Liver (tissue), 9 donors: ENCODE measurements around the gene EBPL. TPM values are rescaled to one million over a fixed set of nuclear protein-coding genes. Genes with fewer than 3 reads are reported as not detected.

Experiments used
- DNase-seq: peaks from one replicate; pipeline ENCODE4 v3.0.0-alpha.2; 2017; ENCODE audit warnings: low spot score
- H3K27ac ChIP-seq, 2 donors: one replicate each; pipeline ENCODE4 v1.7.0; 2013; ENCODE audit warnings: inconsistent platforms in 2 of 2, low read length in 2 of 2, control low read depth in 1 of 2, low read depth in 1 of 2, mild to moderate bottlenecking in 1 of 2
- H3K27me3 ChIP-seq, 4 donors: one replicate each; pipeline versions ENCODE4 v1.6.1 to v1.7.0; 2013; ENCODE audit warnings: low read length in 3 of 4, inconsistent platforms in 1 of 4, mild to moderate bottlenecking in 1 of 4, moderate library complexity in 1 of 4; ENCODE audit not compliant: control insufficient read depth in 4 of 4, insufficient read depth in 4 of 4
- H3K36me3 ChIP-seq, 4 donors: one replicate each; pipeline versions ENCODE4 v1.6.1 to v1.7.0; 2013; ENCODE audit warnings: low read length in 3 of 4, mild to moderate bottlenecking in 3 of 4, low read depth in 1 of 4, moderate library complexity in 1 of 4; ENCODE audit not compliant: control insufficient read depth in 4 of 4, insufficient read depth in 3 of 4
- H3K4me1 ChIP-seq, 4 donors: one replicate each; pipeline versions ENCODE4 v1.6.1 to v1.7.0; 2013; ENCODE audit warnings: low read length in 3 of 4, mild to moderate bottlenecking in 3 of 4, moderate library complexity in 1 of 4; ENCODE audit not compliant: control insufficient read depth in 4 of 4, insufficient read depth in 4 of 4
- H3K4me3 ChIP-seq, 3 donors: one replicate each; pipeline versions ENCODE4 v1.6.1 to v1.7.0; 2013; ENCODE audit warnings: low read length in 3 of 3, control low read depth in 1 of 3, low read depth in 1 of 3, mild to moderate bottlenecking in 1 of 3
- H3K9ac ChIP-seq, 2 donors: one replicate each; pipeline ENCODE4 v1.7.0; 2013; ENCODE audit warnings: low read length in 2 of 2, mild to moderate bottlenecking in 2 of 2, moderate library complexity in 2 of 2, control low read depth in 1 of 2, low read depth in 1 of 2
- H3K9me3 ChIP-seq, 4 donors: one replicate each; pipeline versions ENCODE4 v1.6.1 to v1.7.0; 2013; ENCODE audit warnings: low read length in 3 of 4; ENCODE audit not compliant: control insufficient read depth in 4 of 4
- ATF3 ChIP-seq: IDR thresholded peaks from 2 replicates; pipeline ENCODE4 v1.6.1; 2016; ENCODE audit warnings: antibody characterized with exemption
- CTCF ChIP-seq: fragments of 150-350 bp; IDR thresholded peaks from 2 replicates; pipeline ENCODE4 v1.5.1; 2017; ENCODE audit warnings: improper control_type of control experiment, low read depth, low read length; ENCODE audit not compliant: missing input control
- EGR1 ChIP-seq, 2 donors: IDR thresholded peaks; 2 replicates each; pipeline ENCODE4 v1.6.1; 2016 to 2018; ENCODE audit warnings: antibody characterized with exemption in 2 of 2, low read depth in 2 of 2
- FOXA1 ChIP-seq: IDR thresholded peaks from 2 replicates; pipeline ENCODE4 v1.6.1; 2016; ENCODE audit warnings: antibody characterized with exemption
- FOXA2 ChIP-seq: IDR thresholded peaks from 2 replicates; pipeline ENCODE4 v1.6.1; 2016; ENCODE audit warnings: antibody characterized with exemption
- GABPA ChIP-seq, 2 donors: IDR thresholded peaks in 1 of 2; conservative IDR thresholded peaks in 1 of 2; 2 replicates each; pipeline ENCODE4 v1.6.1; 2016; ENCODE audit warnings: antibody characterized with exemption in 2 of 2, mild to moderate bottlenecking in 1 of 2, moderate library complexity in 1 of 2
- HNF4A ChIP-seq, 2 donors: conservative IDR thresholded peaks; 2 replicates each; pipeline ENCODE4 v1.6.1; 2016; ENCODE audit warnings: antibody characterized with exemption in 2 of 2, mild to moderate bottlenecking in 2 of 2
- HNF4G ChIP-seq: IDR thresholded peaks from 2 replicates; pipeline ENCODE4 v1.6.1; 2016; ENCODE audit warnings: antibody characterized with exemption
- JUND ChIP-seq, 2 donors: IDR thresholded peaks; 2 replicates each; pipeline ENCODE4 v1.6.1; 2016; ENCODE audit warnings: antibody characterized with exemption in 2 of 2
- NR2F2 ChIP-seq: IDR thresholded peaks from 2 replicates; pipeline ENCODE4 v1.6.1; 2016; ENCODE audit warnings: antibody characterized with exemption
- RAD21 ChIP-seq, 2 donors: IDR thresholded peaks; 2 replicates each; pipeline ENCODE4 v1.6.1; 2016; ENCODE audit warnings: antibody characterized with exemption in 2 of 2, mild to moderate bottlenecking in 2 of 2
- RXRA ChIP-seq, 2 donors: IDR thresholded peaks; 2 replicates each; pipeline ENCODE4 v1.6.1; 2017 to 2018; ENCODE audit warnings: antibody characterized with exemption in 2 of 2, mild to moderate bottlenecking in 1 of 2
- SP1 ChIP-seq: IDR thresholded peaks from 2 replicates; pipeline ENCODE4 v1.6.1; 2018; ENCODE audit warnings: antibody characterized with exemption, mild to moderate bottlenecking
- TAF1 ChIP-seq: conservative IDR thresholded peaks from 2 replicates; pipeline ENCODE4 v1.6.1; 2016; ENCODE audit warnings: antibody characterized with exemption, mild to moderate bottlenecking
- YY1 ChIP-seq: IDR thresholded peaks from 2 replicates; pipeline ENCODE4 v1.6.1; 2016; ENCODE audit warnings: antibody characterized with exemption, mild to moderate bottlenecking
- WGBS: extraction: QIAGEN DNeasy Blood & Tissue Kit; methylation state at CpG from one replicate; pipeline ENCODE4 v1.1.7; 2013; 5-methylcytosine and 5-hydroxymethylcytosine counted together
- polyA plus RNA-seq, 2 donors: library from polyadenylated mRNA; stranded (reverse) in 1 of 2; unstranded in 1 of 2; fragments of 200-250 nt in 1 of 2; fragments of >200 nt in 1 of 2; fragmentation: Nextera tagmentation in 1 of 2; extraction: Ambion mirVana in 1 of 2; gene quantifications; one replicate each; pipeline versions ENCODE4 v1.2.1 to v1.2.3, GENCODE V29; 2013 to 2015
- total RNA-seq, 2 donors: library from RNA; depleted of rRNA; stranded (reverse); fragments of >200 nt; gene quantifications; one replicate each; pipeline ENCODE4 v1.2.3, GENCODE V29; 2014
- TF ChIP-seq, protein P1 (sequence below): IDR thresholded peaks from 2 replicates; pipeline ENCODE4 v1.6.1; 2016; ENCODE audit warnings: antibody characterized with exemption
- TF ChIP-seq, protein P2 (sequence below): IDR thresholded peaks from 2 replicates; pipeline ENCODE4 v1.6.1; 2016; ENCODE audit warnings: antibody characterized with exemption
- TF ChIP-seq, protein P3 (sequence below): IDR thresholded peaks from 2 replicates; pipeline ENCODE4 v1.6.1; 2016; ENCODE audit warnings: antibody characterized with exemption, mild to moderate bottlenecking
- donor health status: healthy.
- donor health status: healthy.
- donor health status: healthy.
- donor health status: healthy.
- donor health status: healthy.

The EBPL gene
- total and polyA plus RNA-seq, 4 donors = 44.3 to 122 (median 50.7) TPM

- Histone ChIP-seq H3K27ac (no peak overlapping the region), H3K27me3 (no peaks in the 10 kb centered on the region), H3K9ac (no peak overlapping the region), H3K9me3 (no peaks in the 10 kb centered on the region), H3K4me1 (peaks cover 0 to 3% (median 0%) of the 10 kb centered on the region in 4 donors), H3K4me3 (no peak overlapping the region), H3K36me3 (no peaks in the 10 kb centered on the region)
- TF ChIP-seq TAF1 (no peak), GABPA (IDR thresholded peaks at IDR 0.05 in 1 of 2, conservative IDR thresholded peaks at IDR 0.05 in 1 of 2) (no peak), SP1 (no peak), JUND (IDR thresholded peaks at IDR 0.05) (no peak), RXRA (IDR thresholded peaks at IDR 0.05) (no peak), CTCF (no peak), FOXA2 (no peak), YY1 (no peak), EGR1 (IDR thresholded peaks at IDR 0.05; ENCODE audit: low read depth in 2 of 2) (no peak), NR2F2 (no peak), RAD21 (IDR thresholded peaks at IDR 0.05) (no peak), FOXA1 (no peak), ATF3 (no peak), HNF4A (conservative IDR thresholded peaks at IDR 0.05) (no peak), HNF4G (no peak)
- TF ChIP-seq, protein P1, sequence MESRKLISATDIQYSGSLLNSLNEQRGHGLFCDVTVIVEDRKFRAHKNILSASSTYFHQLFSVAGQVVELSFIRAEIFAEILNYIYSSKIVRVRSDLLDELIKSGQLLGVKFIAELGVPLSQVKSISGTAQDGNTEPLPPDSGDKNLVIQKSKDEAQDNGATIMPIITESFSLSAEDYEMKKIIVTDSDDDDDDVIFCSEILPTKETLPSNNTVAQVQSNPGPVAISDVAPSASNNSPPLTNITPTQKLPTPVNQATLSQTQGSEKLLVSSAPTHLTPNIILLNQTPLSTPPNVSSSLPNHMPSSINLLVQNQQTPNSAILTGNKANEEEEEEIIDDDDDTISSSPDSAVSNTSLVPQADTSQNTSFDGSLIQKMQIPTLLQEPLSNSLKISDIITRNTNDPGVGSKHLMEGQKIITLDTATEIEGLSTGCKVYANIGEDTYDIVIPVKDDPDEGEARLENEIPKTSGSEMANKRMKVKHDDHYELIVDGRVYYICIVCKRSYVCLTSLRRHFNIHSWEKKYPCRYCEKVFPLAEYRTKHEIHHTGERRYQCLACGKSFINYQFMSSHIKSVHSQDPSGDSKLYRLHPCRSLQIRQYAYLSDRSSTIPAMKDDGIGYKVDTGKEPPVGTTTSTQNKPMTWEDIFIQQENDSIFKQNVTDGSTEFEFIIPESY = no peak
- TF ChIP-seq, protein P2, sequence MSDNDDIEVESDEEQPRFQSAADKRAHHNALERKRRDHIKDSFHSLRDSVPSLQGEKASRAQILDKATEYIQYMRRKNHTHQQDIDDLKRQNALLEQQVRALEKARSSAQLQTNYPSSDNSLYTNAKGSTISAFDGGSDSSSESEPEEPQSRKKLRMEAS = no peak
- TF ChIP-seq, protein P3, sequence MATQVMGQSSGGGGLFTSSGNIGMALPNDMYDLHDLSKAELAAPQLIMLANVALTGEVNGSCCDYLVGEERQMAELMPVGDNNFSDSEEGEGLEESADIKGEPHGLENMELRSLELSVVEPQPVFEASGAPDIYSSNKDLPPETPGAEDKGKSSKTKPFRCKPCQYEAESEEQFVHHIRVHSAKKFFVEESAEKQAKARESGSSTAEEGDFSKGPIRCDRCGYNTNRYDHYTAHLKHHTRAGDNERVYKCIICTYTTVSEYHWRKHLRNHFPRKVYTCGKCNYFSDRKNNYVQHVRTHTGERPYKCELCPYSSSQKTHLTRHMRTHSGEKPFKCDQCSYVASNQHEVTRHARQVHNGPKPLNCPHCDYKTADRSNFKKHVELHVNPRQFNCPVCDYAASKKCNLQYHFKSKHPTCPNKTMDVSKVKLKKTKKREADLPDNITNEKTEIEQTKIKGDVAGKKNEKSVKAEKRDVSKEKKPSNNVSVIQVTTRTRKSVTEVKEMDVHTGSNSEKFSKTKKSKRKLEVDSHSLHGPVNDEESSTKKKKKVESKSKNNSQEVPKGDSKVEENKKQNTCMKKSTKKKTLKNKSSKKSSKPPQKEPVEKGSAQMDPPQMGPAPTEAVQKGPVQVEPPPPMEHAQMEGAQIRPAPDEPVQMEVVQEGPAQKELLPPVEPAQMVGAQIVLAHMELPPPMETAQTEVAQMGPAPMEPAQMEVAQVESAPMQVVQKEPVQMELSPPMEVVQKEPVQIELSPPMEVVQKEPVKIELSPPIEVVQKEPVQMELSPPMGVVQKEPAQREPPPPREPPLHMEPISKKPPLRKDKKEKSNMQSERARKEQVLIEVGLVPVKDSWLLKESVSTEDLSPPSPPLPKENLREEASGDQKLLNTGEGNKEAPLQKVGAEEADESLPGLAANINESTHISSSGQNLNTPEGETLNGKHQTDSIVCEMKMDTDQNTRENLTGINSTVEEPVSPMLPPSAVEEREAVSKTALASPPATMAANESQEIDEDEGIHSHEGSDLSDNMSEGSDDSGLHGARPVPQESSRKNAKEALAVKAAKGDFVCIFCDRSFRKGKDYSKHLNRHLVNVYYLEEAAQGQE = no peak
- 91% methylated on average over 4 of the region's 4 CpGs for WGBS
- no peak for DNase-seq
Measured at GRCh38 chr13:49638030-49638743, 53.1 kb downstream of the EBPL start.
